GM10266 (cell line): ENCODE data around the gene BRI3.
A peak's percentile ranks its signal among the peaks of the same experiment; 100 is the strongest.

Experiments used
- DNase-seq: peaks from one replicate; pipeline ENCODE4 v3.0.0; 2012; ENCODE audit errors: extremely low spot score
- TF ChIP-seq, protein P1 (sequence below): IDR thresholded peaks from 2 replicates; pipeline ENCODE4 v1.5.1; 2012; ENCODE audit warnings: mild to moderate bottlenecking, low read depth; ENCODE audit not compliant: control insufficient read depth, insufficient read depth; ENCODE audit errors: missing control alignments

BRI3 gene, protein sequence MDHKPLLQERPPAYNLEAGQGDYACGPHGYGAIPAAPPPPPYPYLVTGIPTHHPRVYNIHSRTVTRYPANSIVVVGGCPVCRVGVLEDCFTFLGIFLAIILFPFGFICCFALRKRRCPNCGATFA

DNA sequence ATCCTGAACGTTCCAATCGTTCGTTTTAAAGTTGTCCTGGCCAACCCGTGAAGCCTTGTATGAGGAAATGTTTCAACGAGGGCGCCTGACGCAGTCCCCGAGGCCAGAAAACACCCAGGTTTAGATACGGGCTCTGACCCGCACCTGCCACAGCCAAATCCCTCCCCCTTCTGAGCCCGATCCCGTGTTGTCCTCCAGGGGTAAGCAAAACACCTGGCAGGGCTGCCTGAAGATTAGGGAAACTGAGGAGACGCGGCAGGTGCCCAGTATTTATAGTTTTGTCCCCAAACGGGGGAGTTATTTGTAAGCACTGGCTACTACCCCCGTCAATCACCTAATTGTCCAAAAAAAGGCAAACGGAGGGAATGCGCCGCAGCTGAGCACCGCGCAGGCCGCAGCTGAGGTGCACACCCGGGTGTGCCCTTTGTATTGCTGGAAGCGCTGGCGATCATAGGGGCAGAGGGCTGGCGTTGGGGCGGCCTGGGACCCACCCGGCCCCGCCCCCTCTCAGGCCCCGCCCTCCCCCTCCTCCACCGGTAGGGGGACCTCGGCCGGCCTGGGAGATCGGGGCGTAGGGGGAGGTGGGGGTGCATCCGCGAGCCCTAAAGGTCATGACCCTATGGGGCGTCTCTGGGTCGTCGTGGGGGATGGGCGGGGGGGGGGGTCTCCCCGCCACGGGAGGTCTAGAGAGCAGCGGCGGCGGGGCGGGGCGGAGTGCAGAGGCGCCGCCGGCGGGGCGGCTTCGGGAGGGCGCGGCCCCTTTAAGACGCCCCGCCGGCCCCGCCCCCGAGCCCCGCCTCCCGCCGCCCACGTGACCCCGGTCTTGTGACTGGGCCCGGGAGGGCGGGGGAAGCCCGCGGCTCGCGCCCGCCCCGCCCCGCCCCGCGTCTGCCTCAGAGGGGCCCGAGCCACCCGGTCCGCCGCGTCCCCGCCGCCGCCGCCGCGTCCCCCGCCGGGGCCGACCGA lies at the start of gene BRI3:
Gene BRI3, plus strand, starts transcription at position 896 of the 966 bp plus-strand sequence. CDS start 110 bp downstream, outside the sequence.
- TF ChIP-seq, protein P1, sequence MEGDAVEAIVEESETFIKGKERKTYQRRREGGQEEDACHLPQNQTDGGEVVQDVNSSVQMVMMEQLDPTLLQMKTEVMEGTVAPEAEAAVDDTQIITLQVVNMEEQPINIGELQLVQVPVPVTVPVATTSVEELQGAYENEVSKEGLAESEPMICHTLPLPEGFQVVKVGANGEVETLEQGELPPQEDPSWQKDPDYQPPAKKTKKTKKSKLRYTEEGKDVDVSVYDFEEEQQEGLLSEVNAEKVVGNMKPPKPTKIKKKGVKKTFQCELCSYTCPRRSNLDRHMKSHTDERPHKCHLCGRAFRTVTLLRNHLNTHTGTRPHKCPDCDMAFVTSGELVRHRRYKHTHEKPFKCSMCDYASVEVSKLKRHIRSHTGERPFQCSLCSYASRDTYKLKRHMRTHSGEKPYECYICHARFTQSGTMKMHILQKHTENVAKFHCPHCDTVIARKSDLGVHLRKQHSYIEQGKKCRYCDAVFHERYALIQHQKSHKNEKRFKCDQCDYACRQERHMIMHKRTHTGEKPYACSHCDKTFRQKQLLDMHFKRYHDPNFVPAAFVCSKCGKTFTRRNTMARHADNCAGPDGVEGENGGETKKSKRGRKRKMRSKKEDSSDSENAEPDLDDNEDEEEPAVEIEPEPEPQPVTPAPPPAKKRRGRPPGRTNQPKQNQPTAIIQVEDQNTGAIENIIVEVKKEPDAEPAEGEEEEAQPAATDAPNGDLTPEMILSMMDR: no peak
- peak; percentile 99 for DNase-seq

DNA sequence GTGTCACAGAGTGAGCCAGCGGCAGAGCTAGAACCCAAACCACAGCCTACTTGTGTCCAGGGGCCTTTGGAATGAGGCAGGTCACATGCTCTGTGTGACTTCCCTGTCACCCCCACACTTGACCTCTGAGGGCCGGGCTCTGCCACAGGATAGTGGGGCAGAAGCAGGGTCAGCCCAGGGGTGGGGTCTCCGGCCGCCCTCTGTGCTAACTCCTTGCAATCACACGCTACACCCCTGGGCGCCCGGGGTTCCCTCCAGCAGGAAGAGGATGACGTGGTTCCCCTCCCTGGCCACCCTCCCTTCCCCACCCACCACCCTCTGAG lies 49.3 kb upstream of the BRI3 start:
- TF ChIP-seq, protein P1: no peak
- no peak for DNase-seq

DNA sequence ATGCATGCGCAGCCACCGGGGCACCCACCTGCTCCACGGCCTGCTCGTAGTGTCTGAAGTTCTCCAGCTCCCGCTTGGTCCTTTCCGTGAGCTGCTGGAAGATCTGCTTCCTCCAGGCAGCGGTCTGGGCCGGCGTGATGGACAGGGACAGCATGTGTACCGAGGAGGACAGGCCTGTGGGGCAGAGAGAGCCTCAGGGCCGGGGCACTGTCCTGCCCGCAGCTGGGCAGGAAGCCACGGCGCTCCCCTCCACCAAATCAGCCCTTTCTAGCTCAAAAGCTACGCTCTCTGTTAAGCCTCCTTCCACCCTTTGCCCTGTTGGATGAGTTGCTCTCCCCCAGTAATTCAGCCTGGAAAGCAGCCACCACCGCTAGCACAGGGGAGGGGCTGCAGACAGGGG lies 48.7 kb upstream of the BRI3 start:
- DNase-seq: no peak
- TF ChIP-seq, protein P1: no peak

- no peak for DNase-seq
- TF ChIP-seq, protein P1: no peak
Observed at GRCh38 chr7:98233219-98234070, 48.0 kb upstream of the BRI3 start.

DNA sequence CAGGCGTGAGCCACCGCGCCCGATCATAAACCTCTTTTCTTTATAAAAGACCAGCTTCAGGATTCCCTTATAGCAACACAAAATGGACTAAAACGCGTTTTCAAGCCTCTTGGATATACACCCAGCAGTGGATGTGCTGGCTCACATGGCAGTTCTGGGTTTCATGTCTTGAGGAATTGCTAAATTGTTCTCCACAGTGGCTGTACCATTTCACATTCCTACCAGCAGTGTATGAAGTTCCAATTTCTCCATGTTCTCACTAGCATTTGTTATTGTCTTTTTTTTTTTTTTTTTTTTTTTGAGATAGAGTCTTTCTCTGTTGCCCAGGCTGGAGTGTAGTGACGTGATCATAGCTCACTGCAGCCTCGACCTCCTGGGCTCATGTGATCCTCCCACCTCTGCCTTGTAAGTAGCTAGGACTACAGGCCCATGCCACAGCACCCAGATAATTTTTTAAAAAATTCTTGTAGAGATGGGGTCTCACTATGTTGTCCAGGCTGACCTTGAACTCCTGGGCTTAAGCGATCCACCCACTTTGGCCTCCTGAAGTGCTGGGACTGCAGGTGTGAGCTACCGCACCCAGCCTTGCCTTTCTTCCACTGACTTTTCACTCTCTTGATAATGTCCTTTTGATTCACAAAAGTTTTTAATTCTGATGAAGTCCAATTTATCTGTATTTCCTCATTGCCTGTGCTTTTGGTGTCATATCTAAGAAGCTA lies 46.9 kb upstream of the BRI3 start:
- no peak for DNase-seq
- TF ChIP-seq, protein P1: no peak

- no peak for DNase-seq
- TF ChIP-seq, protein P1: no peak
Observed at GRCh38 chr7:98235901-98236300, 45.6 kb upstream of the BRI3 start.
